KMS-11 (cell line): ENCODE measurements around the gene CFAP92.
"Not testable (repeated sequence)": the region's sequence is repeated elsewhere in the genome, so short reads cannot be mapped to it uniquely, and the experiment has no call there.

ENCODE experiments used
- H2AFZ ChIP-seq: fragments of 200-600 bp; sonication (generic); 2 replicates; pipeline ENCODE4 v1.6.1; 2016; ENCODE audit warnings: antibody characterized with exemption, mixed run types, low read depth
- H3K27ac ChIP-seq: fragments of 200-600 bp; sonication (generic); 2 replicates; pipeline ENCODE4 v1.6.1; 2016; ENCODE audit warnings: mild to moderate bottlenecking, mixed run types
- H3K27me3 ChIP-seq: fragments of 200-600 bp; sonication (generic); 2 replicates; pipeline ENCODE4 v1.6.1; 2017; ENCODE audit warnings: mild to moderate bottlenecking, low read depth, mixed run types, moderate library complexity; ENCODE audit not compliant: insufficient read depth
- H3K36me3 ChIP-seq: fragments of 200-600 bp; sonication (generic); 2 replicates; pipeline ENCODE4 v1.6.1; 2017; ENCODE audit warnings: mild to moderate bottlenecking, mixed run types; ENCODE audit not compliant: insufficient read depth
- H3K4me1 ChIP-seq: fragments of 200-600 bp; sonication (generic); 2 replicates; pipeline ENCODE4 v1.6.1; 2016; ENCODE audit warnings: mild to moderate bottlenecking, low read depth, mixed run types; ENCODE audit not compliant: poor library complexity, severe bottlenecking
- H3K4me2 ChIP-seq: fragments of 200-600 bp; sonication (generic); 2 replicates; pipeline ENCODE4 v1.7.0; 2016; ENCODE audit warnings: mild to moderate bottlenecking, mixed run types
- H3K4me3 ChIP-seq: fragments of 200-600 bp; sonication (generic); IDR thresholded peaks from 2 replicates; pipeline ENCODE4 v1.6.1; 2017; ENCODE audit warnings: low read depth, low read length, mixed read lengths; ENCODE audit not compliant: insufficient read depth
- H3K79me2 ChIP-seq: fragments of 200-600 bp; sonication (generic); 2 replicates; pipeline ENCODE4 v1.6.1; 2016; ENCODE audit warnings: low read depth, mixed run types; ENCODE audit not compliant: insufficient read depth
- H3K9ac ChIP-seq: fragments of 200-600 bp; sonication (generic); 2 replicates; pipeline ENCODE4 v1.6.1; 2016; ENCODE audit warnings: mild to moderate bottlenecking, mixed run types
- H4K20me1 ChIP-seq: fragments of 200-600 bp; sonication (generic); 2 replicates; pipeline ENCODE4 v1.6.1; 2016; ENCODE audit warnings: mild to moderate bottlenecking, mixed run types; ENCODE audit not compliant: insufficient read depth
- TF ChIP-seq, protein P1 (sequence below): fragments of 200-600 bp; sonication (generic); conservative IDR thresholded peaks from 2 replicates; pipeline ENCODE4 v1.6.1; 2017; ENCODE audit warnings: low read depth, mild to moderate bottlenecking, antibody characterized with exemption, low read length, moderate library complexity, mixed read lengths

Gene CFAP92

DNA sequence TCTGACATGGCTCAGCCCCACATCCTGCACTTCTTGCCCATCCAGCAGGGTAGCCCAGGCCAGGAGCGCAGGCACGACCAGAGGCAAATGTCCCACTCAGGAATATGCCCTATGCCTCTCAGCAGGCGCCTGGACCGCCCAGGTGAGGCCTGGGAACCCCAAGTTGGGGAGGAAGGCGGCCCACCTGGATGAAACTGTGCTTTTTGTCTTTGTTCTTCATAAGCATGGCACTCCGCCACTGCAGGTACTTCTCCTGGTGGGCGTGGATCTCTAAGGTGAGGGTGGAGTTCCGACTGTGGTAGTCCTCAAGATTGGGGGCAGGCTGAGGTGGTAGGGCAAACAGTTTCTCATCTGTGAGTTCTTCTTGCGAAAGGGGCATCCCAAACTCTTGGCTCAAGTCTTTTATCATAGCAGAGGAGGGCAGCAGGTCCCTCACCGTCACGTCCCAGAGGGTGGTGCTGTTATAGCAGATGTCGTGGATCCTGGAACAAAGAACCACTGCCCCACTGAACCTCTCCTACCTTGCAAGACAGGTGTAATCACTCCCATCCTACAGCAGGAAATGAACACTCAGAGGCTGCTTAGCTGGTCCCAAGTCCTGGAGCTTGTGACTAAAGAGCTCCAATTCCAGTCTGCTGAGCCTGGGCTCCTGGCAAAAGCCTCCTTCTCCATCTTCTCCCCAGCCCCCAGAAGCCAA, 61.2 kb downstream of the CFAP92 start:
- no peak overlapping the region for H3K27ac ChIP-seq
- H3K36me3 ChIP-seq: no peaks in the 10 kb centered on the region
- H3K79me2 ChIP-seq: no peaks in the 10 kb centered on the region
- no peak overlapping the region for H3K9ac ChIP-seq
- no peak overlapping the region for H3K4me3 ChIP-seq
- H3K4me2 ChIP-seq: no peak overlapping the region
- TF ChIP-seq, protein P1, sequence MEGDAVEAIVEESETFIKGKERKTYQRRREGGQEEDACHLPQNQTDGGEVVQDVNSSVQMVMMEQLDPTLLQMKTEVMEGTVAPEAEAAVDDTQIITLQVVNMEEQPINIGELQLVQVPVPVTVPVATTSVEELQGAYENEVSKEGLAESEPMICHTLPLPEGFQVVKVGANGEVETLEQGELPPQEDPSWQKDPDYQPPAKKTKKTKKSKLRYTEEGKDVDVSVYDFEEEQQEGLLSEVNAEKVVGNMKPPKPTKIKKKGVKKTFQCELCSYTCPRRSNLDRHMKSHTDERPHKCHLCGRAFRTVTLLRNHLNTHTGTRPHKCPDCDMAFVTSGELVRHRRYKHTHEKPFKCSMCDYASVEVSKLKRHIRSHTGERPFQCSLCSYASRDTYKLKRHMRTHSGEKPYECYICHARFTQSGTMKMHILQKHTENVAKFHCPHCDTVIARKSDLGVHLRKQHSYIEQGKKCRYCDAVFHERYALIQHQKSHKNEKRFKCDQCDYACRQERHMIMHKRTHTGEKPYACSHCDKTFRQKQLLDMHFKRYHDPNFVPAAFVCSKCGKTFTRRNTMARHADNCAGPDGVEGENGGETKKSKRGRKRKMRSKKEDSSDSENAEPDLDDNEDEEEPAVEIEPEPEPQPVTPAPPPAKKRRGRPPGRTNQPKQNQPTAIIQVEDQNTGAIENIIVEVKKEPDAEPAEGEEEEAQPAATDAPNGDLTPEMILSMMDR: no peak
- no peaks in the 10 kb centered on the region for H4K20me1 ChIP-seq
- H3K27me3 ChIP-seq: no peaks in the 10 kb centered on the region
- no peak overlapping the region for H2AFZ ChIP-seq
- no peaks in the 10 kb centered on the region for H3K4me1 ChIP-seq

GRCh38 chr3:128931046-128931445, 62.8 kb downstream of the CFAP92 start:
- TF ChIP-seq, protein P1: no peak
- no peak overlapping the region for H3K4me3 ChIP-seq
- H3K79me2 ChIP-seq: no peaks in the 10 kb centered on the region
- H4K20me1 ChIP-seq: no peaks in the 10 kb centered on the region
- H2AFZ ChIP-seq: no peak overlapping the region
- no peak overlapping the region for H3K27ac ChIP-seq
- H3K27me3 ChIP-seq: no peaks in the 10 kb centered on the region
- H3K36me3 ChIP-seq: no peaks in the 10 kb centered on the region
- H3K4me2 ChIP-seq: no peak overlapping the region
- H3K4me1 ChIP-seq: no peaks in the 10 kb centered on the region
- H3K9ac ChIP-seq: no peak overlapping the region

GRCh38 chr3:128929364-128929763, 64.5 kb downstream of the CFAP92 start:
- Histone ChIP-seq H3K79me2 (no peaks in the 10 kb centered on the region), H3K9ac (no peak overlapping the region), H2AFZ (no peak overlapping the region), H3K4me3 (no peak overlapping the region), H3K27ac (no peak overlapping the region), H3K27me3 (no peaks in the 10 kb centered on the region), H3K36me3 (no peaks in the 10 kb centered on the region), H4K20me1 (no peaks in the 10 kb centered on the region), H3K4me2 (no peak overlapping the region), H3K4me1 (no peaks in the 10 kb centered on the region)
- TF ChIP-seq, protein P1: no peak

DNA sequence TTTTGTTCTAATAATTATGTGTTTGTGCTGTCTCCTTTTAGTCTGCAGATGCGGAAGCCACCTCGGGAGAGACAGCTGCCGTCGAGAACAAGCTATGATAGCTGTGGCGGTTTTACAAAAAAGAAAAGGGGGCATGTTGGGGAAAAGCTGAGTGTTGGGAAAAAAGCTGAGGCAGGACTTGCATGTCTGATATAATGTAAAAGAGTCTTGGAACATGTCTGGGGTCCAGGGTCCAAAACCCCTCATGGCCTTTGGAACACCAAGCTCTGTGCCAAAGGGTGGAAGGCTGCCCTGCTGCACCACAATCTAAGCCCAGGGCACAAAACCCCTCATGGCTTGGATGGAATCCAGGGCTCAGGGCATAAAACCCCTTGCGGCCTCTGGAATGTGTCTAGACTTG, 69.9 kb downstream of the CFAP92 start:
- not testable (repeated sequence) for H3K4me3 ChIP-seq, H3K27ac ChIP-seq, H3K27me3 ChIP-seq, H3K4me2 ChIP-seq, H2AFZ ChIP-seq, H4K20me1 ChIP-seq, H3K36me3 ChIP-seq, H3K9ac ChIP-seq, H3K79me2 ChIP-seq, H3K4me1 ChIP-seq

DNA sequence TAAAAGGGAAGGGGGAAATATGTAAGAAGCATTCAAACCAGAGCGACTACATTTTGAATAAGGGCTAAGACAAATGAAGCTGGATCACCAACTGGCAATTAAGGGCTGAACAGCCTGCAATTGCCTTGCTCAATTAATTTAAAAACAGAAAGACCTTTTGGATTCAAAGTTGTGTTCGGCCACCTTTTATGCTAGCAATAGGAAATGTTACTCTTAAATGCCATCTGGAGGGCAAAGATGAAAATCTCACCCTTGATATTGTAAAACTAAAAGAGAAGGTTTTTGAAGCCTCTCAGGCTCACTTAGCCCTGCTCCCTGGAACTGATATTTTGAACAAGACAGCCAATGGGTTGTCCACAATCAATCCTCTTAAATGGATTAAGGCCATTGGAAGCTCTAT, 70.3 kb downstream of the CFAP92 start:
- no peak overlapping the region for H2AFZ ChIP-seq
- H3K27me3 ChIP-seq: no peaks in the 10 kb centered on the region
- H3K36me3 ChIP-seq: no peaks in the 10 kb centered on the region
- TF ChIP-seq, protein P1: no peak
- H3K79me2 ChIP-seq: no peaks in the 10 kb centered on the region
- H3K4me1 ChIP-seq: no peaks in the 10 kb centered on the region
- no peak overlapping the region for H3K27ac ChIP-seq
- no peak overlapping the region for H3K4me3 ChIP-seq
- H3K4me2 ChIP-seq: no peak overlapping the region
- H3K9ac ChIP-seq: no peak overlapping the region
- no peaks in the 10 kb centered on the region for H4K20me1 ChIP-seq
